ENCODE data around the gene CNNM2.

GRCh38 chr10:103019425-103019824 is 101.3 kb downstream of the CNNM2 start:
- TF ChIP-seq EZH2 (IDR thresholded peaks at IDR 0.05; ENCODE audit: insufficient read depth, poor library complexity, severe bottlenecking) (no peak), EZH2phosphoT487 (IDR thresholded peaks at IDR 0.05; ENCODE audit: insufficient read depth, low read depth) (no peak)
